ENCODE measurements around the gene C5. TPM values are rescaled to one million over a fixed set of nuclear protein-coding genes. Genes with fewer than 3 reads are reported as not detected.

Gene C5
- total RNA-seq, 2 experiments from 2014 or later: 0.89 to 1.3 TPM

DNA sequence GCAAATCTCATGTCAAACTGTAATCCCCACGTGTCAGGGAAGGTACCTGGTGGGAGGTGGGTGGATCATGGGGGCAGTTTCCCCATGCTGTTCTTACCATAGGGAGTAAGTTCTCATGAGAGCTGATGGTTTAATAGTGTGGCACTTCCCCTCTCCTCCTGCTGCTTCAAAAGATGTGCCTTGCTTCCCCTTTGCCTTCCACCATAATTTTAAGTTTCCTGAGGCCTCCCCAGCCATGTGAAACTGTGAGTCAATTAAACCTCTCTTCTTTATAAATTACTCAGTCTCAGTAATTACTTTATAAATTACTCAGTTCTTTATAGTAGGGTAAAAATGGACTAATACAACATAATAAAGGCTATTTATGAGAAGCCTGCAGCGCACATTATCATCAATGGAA is 17.6 kb upstream of the C5 start:
- H3K27ac ChIP-seq (ENCODE audit: low read depth in 1 of 2, low read length in 2 of 2): no peak overlapping the region
- POLR2A ChIA-PET: interaction anchor here (1.5 kb wide), 1 partner anchor 53 kb away, joined by 3 read pairs; no protein-coding TSS in a partner anchor
- Mint-ChIP-seq H3K27ac (no peak overlapping the region), H3K4me1 (ENCODE audit: low read depth) (peaks cover 19% of the 10 kb centered on the region), H3K36me3 (ENCODE audit: low read depth) (no peaks in the 10 kb centered on the region), H3K4me3 (no peak overlapping the region), H3K9me3 (peaks cover 3% of the 10 kb centered on the region), H3K27me3 (no peaks in the 10 kb centered on the region)
- CTCF ChIA-PET: no interaction called here
- peaks cover 9% of the 10 kb centered on the region for H3K4me1 ChIP-seq (ENCODE audit: insufficient read depth, low read length)
- no peak for DNase-seq
- H3K27me3 ChIP-seq (ENCODE audit: control insufficient read depth in 1 of 2, insufficient read depth in 2 of 2, low read length in 2 of 2): no peaks in the 10 kb centered on the region
- no peak overlapping the region for H3K4me3 ChIP-seq (ENCODE audit: low read length)
- no peak for ATAC-seq (ENCODE audit: poor library complexity)
- H3K36me3 ChIP-seq (ENCODE audit: insufficient read depth, low read length): no peaks in the 10 kb centered on the region
- intact Hi-C loops (cut with DNase I, micrococcal nuclease): no loop called here
- H3K9me3 ChIP-seq (ENCODE audit: control insufficient read depth in 1 of 2, insufficient read depth in 1 of 2, low read length in 2 of 2): no peaks in the 10 kb centered on the region
- TF ChIP-seq, protein P1, sequence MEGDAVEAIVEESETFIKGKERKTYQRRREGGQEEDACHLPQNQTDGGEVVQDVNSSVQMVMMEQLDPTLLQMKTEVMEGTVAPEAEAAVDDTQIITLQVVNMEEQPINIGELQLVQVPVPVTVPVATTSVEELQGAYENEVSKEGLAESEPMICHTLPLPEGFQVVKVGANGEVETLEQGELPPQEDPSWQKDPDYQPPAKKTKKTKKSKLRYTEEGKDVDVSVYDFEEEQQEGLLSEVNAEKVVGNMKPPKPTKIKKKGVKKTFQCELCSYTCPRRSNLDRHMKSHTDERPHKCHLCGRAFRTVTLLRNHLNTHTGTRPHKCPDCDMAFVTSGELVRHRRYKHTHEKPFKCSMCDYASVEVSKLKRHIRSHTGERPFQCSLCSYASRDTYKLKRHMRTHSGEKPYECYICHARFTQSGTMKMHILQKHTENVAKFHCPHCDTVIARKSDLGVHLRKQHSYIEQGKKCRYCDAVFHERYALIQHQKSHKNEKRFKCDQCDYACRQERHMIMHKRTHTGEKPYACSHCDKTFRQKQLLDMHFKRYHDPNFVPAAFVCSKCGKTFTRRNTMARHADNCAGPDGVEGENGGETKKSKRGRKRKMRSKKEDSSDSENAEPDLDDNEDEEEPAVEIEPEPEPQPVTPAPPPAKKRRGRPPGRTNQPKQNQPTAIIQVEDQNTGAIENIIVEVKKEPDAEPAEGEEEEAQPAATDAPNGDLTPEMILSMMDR (IDR thresholded peaks at IDR 0.05): no peak

DNA sequence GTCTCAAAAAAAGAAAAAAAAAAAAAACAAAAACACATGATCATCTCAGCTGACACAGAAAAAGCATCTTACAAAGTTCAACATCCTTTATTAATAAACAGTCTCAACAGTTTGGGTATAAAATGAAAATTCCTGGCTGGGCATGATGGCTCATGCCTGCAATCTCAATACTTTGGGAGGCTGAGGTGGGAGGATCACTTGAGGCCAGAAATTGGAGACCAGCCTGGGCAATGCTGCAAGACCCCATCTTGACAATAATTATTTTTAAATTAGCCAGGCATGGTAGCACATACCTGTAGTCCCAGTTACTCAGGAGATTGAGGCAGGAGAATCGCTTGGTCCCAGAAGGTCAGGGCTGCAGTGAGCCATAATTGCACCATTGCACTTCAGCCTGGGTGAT is 16.8 kb upstream of the C5 start:
- no peaks in the 10 kb centered on the region for H3K36me3 ChIP-seq (ENCODE audit: insufficient read depth, low read length)
- H3K4me1 ChIP-seq (ENCODE audit: insufficient read depth, low read length): peaks cover 8% of the 10 kb centered on the region
- TF ChIP-seq, protein P1 (IDR thresholded peaks at IDR 0.05): no peak
- H3K27me3 ChIP-seq (ENCODE audit: control insufficient read depth in 1 of 2, insufficient read depth in 2 of 2, low read length in 2 of 2): no peaks in the 10 kb centered on the region
- H3K36me3 Mint-ChIP-seq (ENCODE audit: low read depth): no peaks in the 10 kb centered on the region
- no peak overlapping the region for H3K4me3 ChIP-seq (ENCODE audit: low read length)
- H3K27me3 Mint-ChIP-seq: no peaks in the 10 kb centered on the region
- H3K4me1 Mint-ChIP-seq (ENCODE audit: low read depth): peaks cover 20% of the 10 kb centered on the region
- H3K27ac Mint-ChIP-seq: no peak overlapping the region
- H3K27ac ChIP-seq (ENCODE audit: low read depth in 1 of 2, low read length in 2 of 2): no peak overlapping the region
- intact Hi-C loops (cut with DNase I, micrococcal nuclease): no loop called here
- H3K9me3 Mint-ChIP-seq: peaks cover 3% of the 10 kb centered on the region
- no peaks in the 10 kb centered on the region for H3K9me3 ChIP-seq (ENCODE audit: control insufficient read depth in 1 of 2, insufficient read depth in 1 of 2, low read length in 2 of 2)
- DNase-seq (no peak), ATAC-seq (ENCODE audit: poor library complexity) (no peak)
- no peak overlapping the region for H3K4me3 Mint-ChIP-seq
- POLR2A ChIA-PET: no interaction called here
- CTCF ChIA-PET: interaction anchor here (0.7 kb wide), 1 partner anchor 32 kb away, joined by 4 read pairs; no protein-coding TSS in a partner anchor

DNA sequence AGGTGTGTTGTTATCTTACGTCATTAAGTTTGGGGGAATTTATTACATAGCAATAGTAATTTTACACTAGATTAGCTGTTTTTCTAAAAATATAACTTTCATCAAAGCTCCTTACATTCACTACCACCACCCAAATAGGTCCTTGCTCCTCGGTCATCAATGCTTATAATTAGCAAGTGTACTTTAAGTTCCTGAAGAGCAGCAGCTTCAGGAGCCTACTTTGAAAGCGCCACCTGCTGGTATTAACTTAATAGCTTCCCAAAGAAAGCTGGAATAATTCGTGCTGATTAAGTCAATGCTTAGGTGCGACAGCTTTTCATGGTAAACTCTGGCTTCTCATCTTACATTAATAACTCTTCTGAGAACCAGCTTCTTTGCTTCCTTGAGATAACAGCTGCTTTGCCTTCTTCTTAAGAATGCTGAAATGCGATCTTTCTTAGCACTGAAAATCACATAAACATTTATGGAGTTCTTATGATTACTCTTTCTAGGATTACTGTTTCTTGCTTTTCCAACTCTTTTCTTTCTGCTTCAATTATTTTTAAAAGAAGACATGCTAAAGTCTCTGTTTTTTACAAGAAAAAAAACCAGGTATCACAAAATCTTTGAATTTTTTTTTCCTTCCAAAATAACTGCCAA is 10.0 kb upstream of the C5 start:
- ATAC-seq (ENCODE audit: poor library complexity): no peak
- H3K4me3 ChIP-seq (ENCODE audit: low read length): no peak overlapping the region
- peaks cover 5% of the 10 kb centered on the region for H3K4me1 ChIP-seq (ENCODE audit: insufficient read depth, low read length)
- Mint-ChIP-seq H3K9me3 (peaks cover 2% of the 10 kb centered on the region), H3K4me1 (ENCODE audit: low read depth) (peaks cover 18% of the 10 kb centered on the region), H3K4me3 (no peak overlapping the region), H3K36me3 (ENCODE audit: low read depth) (no peaks in the 10 kb centered on the region), H3K27ac (no peak overlapping the region), H3K27me3 (no peaks in the 10 kb centered on the region)
- CTCF ChIA-PET: interaction anchor here (0.6 to 1.2 kb wide), 8 partner anchors 8 to 304 kb away, joined by 3 to 5 read pairs (median 4); partner anchors contain the start of gene RAB14
- peak in 7 of 14 experiments; percentile 9 to 76 (median 59) for DNase-seq
- intact Hi-C loops (cut with DNase I, micrococcal nuclease): loop anchor here (1.0 to 10.0 kb wide), 6 partner anchors 115 to 438 kb away; no protein-coding TSS in a partner anchor
- H3K36me3 ChIP-seq (ENCODE audit: insufficient read depth, low read length): no peaks in the 10 kb centered on the region
- H3K9me3 ChIP-seq (ENCODE audit: control insufficient read depth in 1 of 2, insufficient read depth in 1 of 2, low read length in 2 of 2): peaks cover 0 to 3% of the 10 kb centered on the region in 2 experiments
- TF ChIP-seq, protein P1 (IDR thresholded peaks at IDR 0.05): peak; percentile 77
- POLR2A ChIA-PET: interaction anchor here (0.6 to 2.6 kb wide), 7 partner anchors 11 to 395 kb away, joined by 4 to 20 read pairs (median 6); partner anchors contain the start of genes FBXW2 and RAB14
- no peaks in the 10 kb centered on the region for H3K27me3 ChIP-seq (ENCODE audit: control insufficient read depth in 1 of 2, insufficient read depth in 2 of 2, low read length in 2 of 2)
- no peak overlapping the region for H3K27ac ChIP-seq (ENCODE audit: low read depth in 1 of 2, low read length in 2 of 2)
